Mammary microvascular endothelial cell (primary cell): Measurements from ENCODE around the gene RAD50. TPM values are rescaled to one million over a fixed set of nuclear protein-coding genes. Genes with fewer than 3 reads are reported as not detected.

ENCODE experiments used
- total RNA-seq: library from RNA; depleted of rRNA; stranded (reverse); fragments of >200 nt; gene quantifications from 2 replicates; pipeline ENCODE4 v1.2.3, GENCODE V29; 2015

Gene RAD50
- total RNA-seq = 12.7 and 14.4 TPM in 2 replicates

GRCh38 chr5:132556763-132557477, at the start of gene RAD50:
Gene RAD50 (plus strand): TSS chr5:132556977. CDS start chr5:132557325, 348 bp downstream.

DNA sequence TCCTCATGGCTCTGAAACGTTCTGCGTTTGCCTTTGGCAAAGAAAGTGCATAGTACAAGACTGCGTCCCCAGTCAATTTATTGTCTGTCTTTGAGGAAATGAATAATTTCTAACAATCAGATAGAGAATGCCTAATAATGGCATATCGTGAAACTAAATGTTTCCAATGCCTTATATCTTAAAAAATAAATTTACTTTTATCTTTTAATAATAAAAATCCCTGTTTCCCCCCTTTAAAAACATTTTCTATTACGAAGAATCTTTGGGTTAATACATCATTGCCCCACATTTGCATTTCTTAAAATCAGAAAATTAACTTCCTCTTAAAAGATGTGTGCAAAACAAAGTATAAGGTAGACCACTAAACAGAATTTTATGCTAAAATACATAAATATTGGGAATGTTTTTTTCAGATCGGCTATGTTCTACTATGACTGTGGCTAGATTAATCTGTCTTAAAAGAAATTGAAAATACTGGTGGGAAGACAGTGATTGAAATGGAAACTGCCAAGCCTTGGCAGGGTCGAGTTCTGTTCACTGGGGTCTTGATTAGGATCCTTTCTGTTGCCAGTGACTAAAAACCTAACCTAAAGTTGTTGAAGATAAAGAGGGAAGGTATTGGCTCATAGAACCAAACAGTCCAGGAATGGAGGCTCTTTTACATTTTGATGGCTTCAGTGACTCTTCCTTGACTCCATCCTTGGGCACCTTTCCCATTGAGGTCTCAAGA, 13.1 kb upstream of the RAD50 start, which contains the start of gene IL5:
Gene IL5, minus strand, starts transcription at position 51 of the 730 bp plus-strand sequence. Its CDS starts 44 bp downstream, at position 7.

DNA sequence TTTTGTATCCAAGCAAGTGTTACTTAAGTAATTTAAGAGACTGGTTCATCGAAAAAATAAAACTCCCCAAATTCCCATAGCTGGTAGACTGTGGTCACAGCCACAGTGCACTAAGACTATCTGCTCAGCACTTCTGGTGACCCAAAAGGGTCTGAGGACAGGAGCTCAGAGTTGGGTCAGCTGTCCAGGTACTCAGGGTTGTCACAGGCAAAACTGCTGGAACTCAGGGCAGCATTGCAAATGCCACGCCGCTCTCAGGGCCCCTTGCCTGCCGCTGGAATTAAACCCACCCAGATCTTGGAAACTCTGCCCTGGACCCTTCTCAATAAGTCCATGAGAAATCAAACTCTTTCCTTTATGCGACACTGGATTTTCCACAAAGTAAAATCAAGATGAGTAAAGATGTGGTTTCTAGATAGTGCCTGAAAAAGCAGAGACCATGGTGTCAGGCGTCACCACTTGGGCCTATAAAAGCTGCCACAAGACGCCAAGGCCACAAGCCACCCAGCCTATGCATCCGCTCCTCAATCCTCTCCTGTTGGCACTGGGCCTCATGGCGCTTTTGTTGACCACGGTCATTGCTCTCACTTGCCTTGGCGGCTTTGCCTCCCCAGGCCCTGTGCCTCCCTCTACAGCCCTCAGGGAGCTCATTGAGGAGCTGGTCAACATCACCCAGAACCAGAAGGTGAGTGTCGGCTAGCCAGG, 101.1 kb downstream of the RAD50 start, which contains the start of gene IL13:
Gene IL13, plus strand, starts transcription at position 498 of the 705 bp plus-strand sequence. Its CDS starts 14 bp downstream, at position 512.

DNA sequence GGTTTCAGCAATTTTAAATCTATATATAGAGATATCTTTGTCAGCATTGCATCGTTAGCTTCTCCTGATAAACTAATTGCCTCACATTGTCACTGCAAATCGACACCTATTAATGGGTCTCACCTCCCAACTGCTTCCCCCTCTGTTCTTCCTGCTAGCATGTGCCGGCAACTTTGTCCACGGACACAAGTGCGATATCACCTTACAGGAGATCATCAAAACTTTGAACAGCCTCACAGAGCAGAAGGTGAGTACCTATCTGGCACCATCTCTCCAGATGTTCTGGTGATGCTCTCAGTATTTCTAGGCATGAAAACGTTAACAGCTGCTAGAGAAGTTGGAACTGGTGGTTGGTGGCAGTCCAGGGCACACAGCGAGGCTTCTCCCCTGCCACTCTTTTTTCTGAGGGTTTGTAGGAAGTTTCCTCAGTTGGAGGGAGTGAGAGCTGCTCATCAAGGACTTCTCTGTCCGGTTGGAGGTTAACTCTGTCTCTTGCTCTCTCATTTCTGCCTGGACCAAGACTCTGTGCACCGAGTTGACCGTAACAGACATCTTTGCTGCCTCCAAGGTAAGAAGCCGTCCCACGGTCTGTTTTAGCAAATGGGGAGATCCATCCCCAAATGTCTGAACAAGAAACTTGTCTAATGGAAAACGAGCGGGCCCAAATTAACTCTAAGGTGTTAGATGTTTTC, 117.3 kb downstream of the RAD50 start, which contains the start of gene IL4:
Gene IL4, plus strand, starts transcription at position 51 of the 692 bp plus-strand sequence. Its CDS starts 62 bp downstream, at position 113.

Other genes with a start within 250 kb of the RAD50 start
- gene SLC22A5, start 187.3 kb upstream of the RAD50 start, total RNA-seq = 5.0 and 5.5 TPM in 2 replicates
- 59.8 and 63.9 TPM in 2 replicates for gene IRF1, start 66.2 kb upstream of the RAD50 start, total RNA-seq
- not detected in 2 replicates for gene IL5, start 13.5 kb upstream of the RAD50 start, total RNA-seq
- gene IL13, start 101.2 kb downstream of the RAD50 start, total RNA-seq = not detected in 2 replicates
- not detected in 2 replicates for gene IL4, start 117.0 kb downstream of the RAD50 start, total RNA-seq
- gene KIF3A, start 180.6 kb downstream of the RAD50 start, total RNA-seq = 5.3 and 6.6 TPM in 2 replicates
- gene CCNI2, start 190.4 kb downstream of the RAD50 start, total RNA-seq = 0.25 TPM in 1 of 2 replicates, not detected in the other
- 45.8 and 52.3 TPM in 2 replicates for gene SEPTIN8, start 220.3 kb downstream of the RAD50 start, total RNA-seq